ENCODE data around the gene C17orf58.

DNA sequence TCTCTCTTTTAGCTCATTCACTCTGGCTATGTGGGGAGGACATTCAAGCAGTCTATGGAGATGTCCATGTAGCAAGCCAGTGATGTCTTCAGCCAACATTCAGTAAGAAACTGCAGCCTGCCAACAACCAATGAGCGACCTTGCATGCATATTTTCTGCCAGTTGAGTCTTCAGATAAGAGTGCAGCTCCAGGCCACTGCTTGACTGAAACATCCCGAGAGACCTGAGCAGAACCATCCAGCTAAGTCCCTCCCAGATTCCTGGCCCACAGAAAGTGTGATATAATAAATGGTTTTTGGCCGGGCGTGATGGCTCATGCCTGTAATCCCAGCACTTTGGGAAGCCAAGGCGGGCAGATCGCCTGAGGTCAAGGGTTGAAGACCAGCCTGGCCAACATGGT, 10.5 kb upstream of the C17orf58 start:
- TF ChIP-seq, protein P1, sequence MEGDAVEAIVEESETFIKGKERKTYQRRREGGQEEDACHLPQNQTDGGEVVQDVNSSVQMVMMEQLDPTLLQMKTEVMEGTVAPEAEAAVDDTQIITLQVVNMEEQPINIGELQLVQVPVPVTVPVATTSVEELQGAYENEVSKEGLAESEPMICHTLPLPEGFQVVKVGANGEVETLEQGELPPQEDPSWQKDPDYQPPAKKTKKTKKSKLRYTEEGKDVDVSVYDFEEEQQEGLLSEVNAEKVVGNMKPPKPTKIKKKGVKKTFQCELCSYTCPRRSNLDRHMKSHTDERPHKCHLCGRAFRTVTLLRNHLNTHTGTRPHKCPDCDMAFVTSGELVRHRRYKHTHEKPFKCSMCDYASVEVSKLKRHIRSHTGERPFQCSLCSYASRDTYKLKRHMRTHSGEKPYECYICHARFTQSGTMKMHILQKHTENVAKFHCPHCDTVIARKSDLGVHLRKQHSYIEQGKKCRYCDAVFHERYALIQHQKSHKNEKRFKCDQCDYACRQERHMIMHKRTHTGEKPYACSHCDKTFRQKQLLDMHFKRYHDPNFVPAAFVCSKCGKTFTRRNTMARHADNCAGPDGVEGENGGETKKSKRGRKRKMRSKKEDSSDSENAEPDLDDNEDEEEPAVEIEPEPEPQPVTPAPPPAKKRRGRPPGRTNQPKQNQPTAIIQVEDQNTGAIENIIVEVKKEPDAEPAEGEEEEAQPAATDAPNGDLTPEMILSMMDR (IDR thresholded peaks at IDR 0.05), result no peak
- TF ChIP-seq POLR2A (IDR thresholded peaks at IDR 0.05), result no peak
